ENCODE measurements around the gene SAFB2. TPM values are rescaled to one million over a fixed set of nuclear protein-coding genes. Genes with fewer than 3 reads are reported as not detected.

Gene SAFB2
- total and polyA plus RNA-seq, 11 donors, result 14.2 to 56.7 (median 44.2) TPM

DNA sequence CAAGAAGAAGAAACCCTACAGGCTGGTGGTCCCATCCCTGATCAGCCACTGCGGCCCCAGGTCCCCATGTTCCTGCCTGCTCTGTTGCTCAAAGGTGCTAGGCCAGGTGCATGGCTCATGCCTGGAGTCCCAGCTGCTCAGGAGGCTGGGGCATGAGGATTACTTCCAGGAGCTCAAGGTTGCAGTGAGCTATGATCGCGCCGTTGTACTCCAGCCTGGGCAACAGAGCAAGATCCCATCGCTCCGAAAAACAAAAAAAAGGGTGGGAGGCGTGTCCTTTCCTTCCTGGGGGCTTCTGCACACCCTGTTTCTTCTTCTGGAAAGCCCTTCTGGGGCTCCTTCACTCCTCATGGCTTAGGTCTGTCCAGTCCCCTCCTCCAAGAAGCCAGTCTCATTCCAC is 42.9 kb downstream of the SAFB2 start:
- no peak overlapping the region for H3K27ac ChIP-seq
- H3K27me3 ChIP-seq, result no peaks in the 10 kb centered on the region
- ATAC-seq (no peak), DNase-seq (no peak)
- H3K4me3 ChIP-seq, result no peak overlapping the region
- 95 to 98% (median 96%) methylated on average over 6 to 7 of the region's 7 CpGs for WGBS, 4 donors
- H3K36me3 ChIP-seq, result peaks cover 0 to 28% (median 12%) of the 10 kb centered on the region in 9 donors
- H3K9me3 ChIP-seq, result peaks cover 0 to 6% (median 0%) of the 10 kb centered on the region in 12 donors
- H3K4me1 ChIP-seq, result peaks cover 0 to 8% (median 3%) of the 10 kb centered on the region in 12 donors
- TF ChIP-seq, protein P1, sequence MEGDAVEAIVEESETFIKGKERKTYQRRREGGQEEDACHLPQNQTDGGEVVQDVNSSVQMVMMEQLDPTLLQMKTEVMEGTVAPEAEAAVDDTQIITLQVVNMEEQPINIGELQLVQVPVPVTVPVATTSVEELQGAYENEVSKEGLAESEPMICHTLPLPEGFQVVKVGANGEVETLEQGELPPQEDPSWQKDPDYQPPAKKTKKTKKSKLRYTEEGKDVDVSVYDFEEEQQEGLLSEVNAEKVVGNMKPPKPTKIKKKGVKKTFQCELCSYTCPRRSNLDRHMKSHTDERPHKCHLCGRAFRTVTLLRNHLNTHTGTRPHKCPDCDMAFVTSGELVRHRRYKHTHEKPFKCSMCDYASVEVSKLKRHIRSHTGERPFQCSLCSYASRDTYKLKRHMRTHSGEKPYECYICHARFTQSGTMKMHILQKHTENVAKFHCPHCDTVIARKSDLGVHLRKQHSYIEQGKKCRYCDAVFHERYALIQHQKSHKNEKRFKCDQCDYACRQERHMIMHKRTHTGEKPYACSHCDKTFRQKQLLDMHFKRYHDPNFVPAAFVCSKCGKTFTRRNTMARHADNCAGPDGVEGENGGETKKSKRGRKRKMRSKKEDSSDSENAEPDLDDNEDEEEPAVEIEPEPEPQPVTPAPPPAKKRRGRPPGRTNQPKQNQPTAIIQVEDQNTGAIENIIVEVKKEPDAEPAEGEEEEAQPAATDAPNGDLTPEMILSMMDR (IDR thresholded peaks at IDR 0.05), result no peak
- TF ChIP-seq POLR2A (IDR thresholded peaks at IDR 0.05), result no peak
- intact Hi-C loops (cut with DNase I), result loop anchor here in 8 of 10 donors (2.0 to 10.0 kb wide), 4 partner anchors 525 to 533 kb away; no protein-coding TSS in a partner anchor

- intact Hi-C loops (cut with DNase I), result loop anchor here in 7 of 10 donors (2.0 to 10.0 kb wide), 4 partner anchors 524 to 532 kb away; no protein-coding TSS in a partner anchor
- peaks cover 0 to 28% (median 12%) of the 10 kb centered on the region in 9 donors for H3K36me3 ChIP-seq
- no peak for ATAC-seq
- TF ChIP-seq POLR2A (IDR thresholded peaks at IDR 0.05), result no peak
- TF ChIP-seq, protein P1 (IDR thresholded peaks at IDR 0.05), result no peak
- peaks cover 0 to 8% (median 3%) of the 10 kb centered on the region in 12 donors for H3K4me1 ChIP-seq
- H3K27ac ChIP-seq, result no peak overlapping the region
- H3K9me3 ChIP-seq, result peaks cover 0 to 6% (median 0%) of the 10 kb centered on the region in 12 donors
- peak in 1 of 5 donors; percentile 3 for DNase-seq
- H3K4me3 ChIP-seq, result no peak overlapping the region
- H3K27me3 ChIP-seq, result no peaks in the 10 kb centered on the region
- 94 to 97% (median 94%) methylated on average over 5 to 6 of the region's 6 CpGs for WGBS, 4 donors
Observed at GRCh38 chr19:5579286-5579685, 43.3 kb downstream of the SAFB2 start.

DNA sequence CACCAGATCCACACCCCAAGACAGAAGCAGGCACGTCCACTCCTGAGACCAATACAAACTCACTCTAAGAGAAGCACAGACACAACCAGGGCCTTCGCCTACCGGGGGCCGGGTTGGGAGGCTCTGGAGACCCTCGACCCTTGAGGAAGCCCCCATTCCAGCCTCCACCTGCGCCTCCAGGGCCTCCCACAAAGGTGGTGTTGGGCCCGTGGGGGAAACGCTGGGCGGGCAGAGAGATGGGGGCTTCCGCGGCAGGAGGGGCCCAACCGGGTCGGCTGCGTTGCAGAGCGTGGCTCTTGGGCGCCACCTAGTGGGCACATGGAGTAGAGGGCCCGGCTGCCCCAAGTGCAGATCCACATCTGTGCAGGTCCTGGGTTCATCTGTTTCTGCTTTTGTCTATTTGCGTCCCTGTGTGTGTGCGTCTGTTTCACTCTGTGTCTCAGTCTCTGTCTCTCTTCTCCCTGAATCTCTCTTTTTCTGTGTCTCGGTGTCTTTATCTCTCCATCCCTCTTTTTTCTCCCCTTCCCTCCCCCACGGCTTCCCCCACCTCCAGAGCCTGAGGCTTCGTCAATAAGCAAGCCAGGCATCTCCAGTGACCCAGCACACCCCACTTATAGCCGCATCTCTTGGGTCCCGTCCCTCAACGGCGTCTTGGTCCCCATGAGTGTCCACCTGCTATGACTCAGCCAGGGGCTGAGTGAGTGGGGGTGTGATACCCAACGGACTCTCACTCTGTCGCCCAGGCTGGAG is 44.3 kb downstream of the SAFB2 start:
- intact Hi-C loops (cut with DNase I), result loop anchor here in 8 of 10 donors (1.0 to 10.0 kb wide), 5 partner anchors 523 to 531 kb away; no protein-coding TSS in a partner anchor
- peaks cover 0 to 6% (median 0%) of the 10 kb centered on the region in 12 donors for H3K9me3 ChIP-seq
- no peak overlapping the region for H3K27ac ChIP-seq
- ATAC-seq (peak; percentile 58 to 83 (median 79)), DNase-seq (peak; percentile 44 to 81 (median 60))
- TF ChIP-seq, protein P1 (IDR thresholded peaks at IDR 0.05), result peak; percentile 93 to 100 (median 99)
- TF ChIP-seq POLR2A (IDR thresholded peaks at IDR 0.05), result no peak
- H3K4me3 ChIP-seq, result no peak overlapping the region
- 24 to 27% (median 25%) methylated on average over 24 to 28 of the region's 28 CpGs for WGBS, 4 donors
- peaks cover 0 to 28% (median 11%) of the 10 kb centered on the region in 9 donors for H3K36me3 ChIP-seq
- H3K27me3 ChIP-seq, result no peaks in the 10 kb centered on the region
- H3K4me1 ChIP-seq, result peaks cover 0 to 8% (median 3%) of the 10 kb centered on the region in 12 donors

DNA sequence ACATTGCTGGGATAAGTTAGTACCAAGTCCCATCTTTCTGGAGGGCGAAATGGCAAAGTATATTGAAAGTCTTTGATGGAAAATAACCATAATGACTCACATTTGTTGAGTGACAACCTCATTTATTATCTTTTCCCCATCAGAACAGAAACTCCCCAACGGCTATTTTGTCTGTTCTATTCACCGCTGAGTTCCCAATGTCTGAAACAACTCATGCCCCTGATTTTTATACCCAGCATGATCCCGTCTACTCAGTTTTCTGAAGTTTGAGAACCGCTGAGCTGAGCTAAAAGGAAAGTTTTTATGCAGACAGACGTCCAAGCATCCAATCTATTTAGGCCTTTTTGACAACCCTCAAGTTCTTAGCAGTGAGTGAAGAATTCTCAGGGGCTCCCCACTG is 47.0 kb downstream of the SAFB2 start:
- Histone ChIP-seq H3K36me3 (peaks cover 0 to 6% (median 0%) of the 10 kb centered on the region in 9 donors), H3K9me3 (peaks cover 0 to 16% (median 0%) of the 10 kb centered on the region in 12 donors), H3K27ac (no peak overlapping the region), H3K27me3 (no peaks in the 10 kb centered on the region), H3K4me1 (peaks cover 0 to 8% (median 3%) of the 10 kb centered on the region in 12 donors), H3K4me3 (no peak overlapping the region)
- intact Hi-C loops (cut with DNase I), result loop anchor here in 4 of 10 donors (5.0 to 10.0 kb wide), 2 partner anchors 521 to 528 kb away; no protein-coding TSS in a partner anchor
- 88 to 89% (median 88%) methylated on average over 6 of the region's 6 CpGs for WGBS, 4 donors
- no peak for TF ChIP-seq POLR2A (IDR thresholded peaks at IDR 0.05)
- TF ChIP-seq, protein P1 (IDR thresholded peaks at IDR 0.05), result no peak
- ATAC-seq, result no peak
- no peak for DNase-seq
